CD14-positive monocyte (primary cell): Measurements from ENCODE around the gene ERCC3. TPM values are rescaled to one million over a fixed set of nuclear protein-coding genes. Genes with fewer than 3 reads are reported as not detected.

Source experiments
- DNase-seq, 3 donors: peaks; one replicate each; pipeline ENCODE4 v3.0.0-alpha.2; 2011 to 2022
- H2AFZ ChIP-seq: 2 replicates; pipeline ENCODE4 v1.6.0; 2012; ENCODE audit warnings: mild to moderate bottlenecking, low read depth, low read length, inconsistent platforms; ENCODE audit not compliant: insufficient read depth, poor library complexity, severe bottlenecking
- H3K27ac ChIP-seq, 2 donors: 1 replicate in 1 of 2; 2 replicates in 1 of 2; pipeline ENCODE4 v1.5.1; 2012 to 2013; ENCODE audit warnings: low read length in 2 of 2, control low read depth in 1 of 2, inconsistent platforms in 1 of 2, low read depth in 1 of 2, mild to moderate bottlenecking in 1 of 2
- H3K27me3 ChIP-seq, 2 donors: one replicate each; pipeline versions ENCODE4 v1.6.0 to v1.6.1; 2011 to 2013; ENCODE audit warnings: low read length in 2 of 2; ENCODE audit not compliant: control insufficient read depth in 2 of 2, insufficient read depth in 2 of 2
- H3K36me3 ChIP-seq, 2 donors: replicated peaks in 1 of 2; 1 replicate in 1 of 2; 2 replicates in 1 of 2; pipeline versions ENCODE4 v1.5.1 to v1.6.1; 2012 to 2013; ENCODE audit warnings: low read length in 2 of 2, control low read depth in 1 of 2, inconsistent platforms in 1 of 2, mild to moderate bottlenecking in 1 of 2; ENCODE audit not compliant: insufficient read depth in 2 of 2, control insufficient read depth in 1 of 2
- H3K4me1 ChIP-seq, 2 donors: 1 replicate in 1 of 2; 2 replicates in 1 of 2; pipeline versions ENCODE4 v1.5.1 to v1.6.1; 2012 to 2013; ENCODE audit warnings: low read length in 2 of 2, control low read depth in 1 of 2, inconsistent platforms in 1 of 2, mild to moderate bottlenecking in 1 of 2, moderate library complexity in 1 of 2; ENCODE audit not compliant: insufficient read depth in 2 of 2, control insufficient read depth in 1 of 2
- H3K4me2 ChIP-seq: replicated peaks from 2 replicates; pipeline ENCODE3; 2012; ENCODE audit warnings: low read length, moderate library complexity, mild to moderate bottlenecking; ENCODE audit not compliant: poor library complexity, severe bottlenecking; ENCODE audit errors: extremely low read depth
- H3K4me3 ChIP-seq, 3 experiments: fragments of 200-600 bp in 1 of 3; sonication (generic) in 1 of 3; replicated peaks in 1 of 3; 1 replicate in 2 of 3; 2 replicates in 1 of 3; pipeline ENCODE4 v1.5.1; 2011 to 2013; ENCODE audit warnings: low read length in 3 of 3, mild to moderate bottlenecking in 3 of 3, control low read depth in 2 of 3, low read depth in 2 of 3, inconsistent platforms in 1 of 3, moderate library complexity in 1 of 3
- H3K79me2 ChIP-seq: 2 replicates; pipeline ENCODE4 v1.6.0; 2012; ENCODE audit warnings: mild to moderate bottlenecking, control low read depth, inconsistent platforms, low read length, moderate library complexity; ENCODE audit not compliant: insufficient read depth
- H3K9ac ChIP-seq: 2 replicates; pipeline ENCODE4 v1.6.0; 2017; ENCODE audit warnings: low read length, mild to moderate bottlenecking; ENCODE audit not compliant: insufficient read depth, poor library complexity, severe bottlenecking
- H3K9me3 ChIP-seq, 2 donors: replicated peaks in 1 of 2; 1 replicate in 1 of 2; 2 replicates in 1 of 2; pipeline versions ENCODE4 v1.5.1 to v1.6.1; 2012 to 2013; ENCODE audit warnings: low read length in 2 of 2, control low read depth in 1 of 2; ENCODE audit not compliant: control insufficient read depth in 1 of 2, insufficient read depth in 1 of 2
- H4K20me1 ChIP-seq: 2 replicates; pipeline ENCODE4 v1.6.0; 2012; ENCODE audit warnings: mild to moderate bottlenecking, low read length, control low read depth, moderate library complexity; ENCODE audit not compliant: insufficient read depth
- H3K27ac Mint-ChIP-seq, 7 donors: one replicate each; pipeline ENCODE4 v1.8.0; 2020; ENCODE audit warnings: mild to moderate bottlenecking in 7 of 7, mixed read lengths in 7 of 7, moderate library complexity in 6 of 7, inconsistent platforms in 2 of 7
- H3K27me3 Mint-ChIP-seq, 3 donors: one replicate each; pipeline ENCODE4 v1.8.0; 2021 to 2022; ENCODE audit warnings: low read depth in 3 of 3, mild to moderate bottlenecking in 3 of 3, mixed read lengths in 3 of 3, moderate library complexity in 3 of 3, inconsistent platforms in 1 of 3
- H3K36me3 Mint-ChIP-seq, 2 donors: one replicate each; pipeline ENCODE4 v1.8.0; 2020; ENCODE audit warnings: mixed read lengths in 2 of 2, inconsistent platforms in 1 of 2, mild to moderate bottlenecking in 1 of 2
- H3K4me1 Mint-ChIP-seq: one replicate; pipeline ENCODE4 v1.8.0; 2020; ENCODE audit warnings: mild to moderate bottlenecking, mixed read lengths
- H3K4me3 Mint-ChIP-seq, 2 donors: one replicate each; pipeline ENCODE4 v1.8.0; 2020; ENCODE audit warnings: mild to moderate bottlenecking in 2 of 2, mixed read lengths in 2 of 2, moderate library complexity in 1 of 2
- H3K9me3 Mint-ChIP-seq, 7 donors: one replicate each; pipeline ENCODE4 v1.8.0; 2020 to 2022; ENCODE audit warnings: mixed read lengths in 7 of 7, mild to moderate bottlenecking in 6 of 7, moderate library complexity in 6 of 7, inconsistent platforms in 2 of 7
- WGBS: methylation state at CpG from one replicate; pipeline ENCODE4 v1.1.5; 2013; ENCODE audit warnings: missing lambda C conversion rate; ENCODE audit not compliant: insufficient coverage; 5-methylcytosine and 5-hydroxymethylcytosine counted together
- intact Hi-C, 2 donors: fragments of 100-400 bp; cut with micrococcal nuclease; formaldehyde crosslinking; loops; one replicate each; pipeline versions ENCODE4 v1.15.0 to v1.15.1; 2023
- polyA plus RNA-seq, 3 donors: library from polyadenylated mRNA; depleted of rRNA in 1 of 3; unstranded in 2 of 3; stranded (reverse) in 1 of 3; fragments of 300-500 nt in 2 of 3; fragments of >200 nt in 1 of 3; fragmentation: Illumina TruSeq in 2 of 3; gene quantifications; 1 replicate in 2 of 3; 2 replicates in 1 of 3; pipeline ENCODE4 v1.2.3, GENCODE V29; 2012 to 2021
- TF ChIP-seq, protein P1 (sequence below): fragments of 200-600 bp; IDR thresholded peaks from one replicate; pipeline ENCODE4 v1.8.0; 2022; ENCODE audit warnings: antibody characterized with exemption, mild to moderate bottlenecking

Gene ERCC3
- polyA plus RNA-seq, 3 donors: 13.2 to 49.7 (median 16.9) TPM

DNA sequence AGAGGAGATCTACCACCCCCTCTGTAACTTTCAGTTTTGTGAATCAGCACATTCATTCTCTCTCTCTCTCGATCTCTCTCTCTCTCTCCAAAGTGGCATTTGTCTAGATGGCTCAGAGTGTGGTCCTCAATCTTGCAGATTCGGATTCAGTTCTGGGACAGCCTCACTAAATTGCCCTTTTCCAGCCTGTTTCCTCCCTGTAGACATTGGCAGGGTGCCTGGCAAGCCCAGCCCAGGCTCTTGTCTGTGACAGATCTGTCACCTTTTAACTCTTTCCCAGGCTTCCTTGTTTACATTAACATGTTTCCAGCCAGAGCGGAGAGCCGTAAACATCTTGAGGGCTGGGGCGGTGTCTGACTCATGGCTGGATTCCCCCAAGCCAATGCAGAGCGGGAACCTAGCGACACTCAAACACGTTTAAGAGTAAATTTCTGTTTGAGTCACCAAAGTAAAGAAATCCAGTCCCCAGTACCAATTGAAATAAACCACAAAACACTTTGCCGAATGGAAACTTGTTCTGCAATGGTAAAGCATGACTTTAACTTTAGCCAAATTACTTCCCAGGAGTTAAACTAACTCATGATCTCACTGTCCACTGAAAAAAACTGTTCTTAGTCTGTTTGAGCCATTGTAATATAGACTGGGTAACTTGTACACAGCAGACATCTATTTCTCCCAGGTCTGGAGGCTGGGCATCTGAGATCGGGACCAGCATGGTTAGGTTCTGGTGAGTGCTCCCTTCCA is 67.3 kb downstream of the ERCC3 start:
- H3K4me2 ChIP-seq: no peak overlapping the region
- Mint-ChIP-seq H3K36me3 (no peaks in the 10 kb centered on the region), H3K27ac (no peak overlapping the region), H3K27me3 (peaks cover 36 to 60% (median 42%) of the 10 kb centered on the region in 3 donors), H3K9me3 (peaks cover 3 to 21% (median 12%) of the 10 kb centered on the region in 7 donors), H3K4me3 (no peak overlapping the region), H3K4me1 (no peaks in the 10 kb centered on the region)
- no peak overlapping the region for H3K4me3 ChIP-seq
- H3K9ac ChIP-seq: no peak overlapping the region
- no peak overlapping the region for H3K27ac ChIP-seq
- WGBS: 52% methylated on average over 8 of the region's 10 CpGs
- H2AFZ ChIP-seq: no peak overlapping the region
- peaks cover 17 to 52% of the 10 kb centered on the region in 2 donors for H3K27me3 ChIP-seq
- intact Hi-C loops: no loop called here
- DNase-seq: peak in 1 of 3 donors; percentile 42
- H3K4me1 ChIP-seq: no peaks in the 10 kb centered on the region
- TF ChIP-seq, protein P1, sequence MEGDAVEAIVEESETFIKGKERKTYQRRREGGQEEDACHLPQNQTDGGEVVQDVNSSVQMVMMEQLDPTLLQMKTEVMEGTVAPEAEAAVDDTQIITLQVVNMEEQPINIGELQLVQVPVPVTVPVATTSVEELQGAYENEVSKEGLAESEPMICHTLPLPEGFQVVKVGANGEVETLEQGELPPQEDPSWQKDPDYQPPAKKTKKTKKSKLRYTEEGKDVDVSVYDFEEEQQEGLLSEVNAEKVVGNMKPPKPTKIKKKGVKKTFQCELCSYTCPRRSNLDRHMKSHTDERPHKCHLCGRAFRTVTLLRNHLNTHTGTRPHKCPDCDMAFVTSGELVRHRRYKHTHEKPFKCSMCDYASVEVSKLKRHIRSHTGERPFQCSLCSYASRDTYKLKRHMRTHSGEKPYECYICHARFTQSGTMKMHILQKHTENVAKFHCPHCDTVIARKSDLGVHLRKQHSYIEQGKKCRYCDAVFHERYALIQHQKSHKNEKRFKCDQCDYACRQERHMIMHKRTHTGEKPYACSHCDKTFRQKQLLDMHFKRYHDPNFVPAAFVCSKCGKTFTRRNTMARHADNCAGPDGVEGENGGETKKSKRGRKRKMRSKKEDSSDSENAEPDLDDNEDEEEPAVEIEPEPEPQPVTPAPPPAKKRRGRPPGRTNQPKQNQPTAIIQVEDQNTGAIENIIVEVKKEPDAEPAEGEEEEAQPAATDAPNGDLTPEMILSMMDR: no peak
- H3K79me2 ChIP-seq: no peaks in the 10 kb centered on the region
- no peaks in the 10 kb centered on the region for H3K36me3 ChIP-seq
- peaks cover 7 to 9% of the 10 kb centered on the region in 2 donors for H3K9me3 ChIP-seq
- no peaks in the 10 kb centered on the region for H4K20me1 ChIP-seq

DNA sequence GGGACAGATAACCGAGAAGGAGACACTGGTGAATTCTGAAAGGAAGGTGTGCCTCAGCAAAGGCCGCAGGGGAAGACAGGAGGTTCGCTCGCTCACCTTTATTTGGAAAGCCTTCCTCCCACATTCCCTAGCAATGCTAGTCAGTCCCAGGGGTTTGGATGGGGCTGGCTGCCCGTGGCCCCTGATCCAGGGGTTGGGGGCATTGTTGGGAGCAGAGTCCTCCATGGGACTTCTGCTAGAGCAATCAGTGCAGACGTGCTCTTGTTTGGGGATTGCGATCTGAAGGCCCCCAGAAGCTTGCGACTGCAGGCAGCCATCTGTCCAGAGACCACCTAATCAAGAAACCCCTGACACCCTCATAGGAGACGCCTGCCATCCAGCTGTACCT is 67.8 kb downstream of the ERCC3 start:
- Mint-ChIP-seq H3K4me3 (peak overlapping the region in 1 of 2 donors; percentile 31), H3K36me3 (no peaks in the 10 kb centered on the region), H3K9me3 (peaks cover 3 to 22% (median 12%) of the 10 kb centered on the region in 7 donors), H3K4me1 (no peaks in the 10 kb centered on the region), H3K27me3 (peaks cover 41 to 66% (median 48%) of the 10 kb centered on the region in 3 donors), H3K27ac (no peak overlapping the region)
- peaks cover 7 to 9% of the 10 kb centered on the region in 2 donors for H3K9me3 ChIP-seq
- no peaks in the 10 kb centered on the region for H3K4me1 ChIP-seq
- intact Hi-C loops: no loop called here
- TF ChIP-seq, protein P1: no peak
- H4K20me1 ChIP-seq: no peaks in the 10 kb centered on the region
- no peak overlapping the region for H3K27ac ChIP-seq
- H3K4me3 ChIP-seq: no peak overlapping the region
- H3K79me2 ChIP-seq: no peaks in the 10 kb centered on the region
- H2AFZ ChIP-seq: no peak overlapping the region
- 100% methylated on average over 1 of the region's 9 CpGs for WGBS
- H3K4me2 ChIP-seq: no peak overlapping the region
- H3K36me3 ChIP-seq: no peaks in the 10 kb centered on the region
- DNase-seq: no peak
- H3K9ac ChIP-seq: no peak overlapping the region
- peaks cover 17 to 57% of the 10 kb centered on the region in 2 donors for H3K27me3 ChIP-seq
